Liver (tissue), 9 donors: ENCODE measurements around the gene DDOST. TPM values are rescaled to one million over a fixed set of nuclear protein-coding genes. Genes with fewer than 3 reads are reported as not detected.

Experiments
- DNase-seq: peaks from one replicate; pipeline ENCODE4 v3.0.0-alpha.2; 2017; ENCODE audit warnings: low spot score
- H3K27ac ChIP-seq, 2 donors: one replicate each; pipeline ENCODE4 v1.7.0; 2013; ENCODE audit warnings: inconsistent platforms in 2 of 2, low read length in 2 of 2, control low read depth in 1 of 2, low read depth in 1 of 2, mild to moderate bottlenecking in 1 of 2
- H3K27me3 ChIP-seq, 4 donors: one replicate each; pipeline versions ENCODE4 v1.6.1 to v1.7.0; 2013; ENCODE audit warnings: low read length in 3 of 4, inconsistent platforms in 1 of 4, mild to moderate bottlenecking in 1 of 4, moderate library complexity in 1 of 4; ENCODE audit not compliant: control insufficient read depth in 4 of 4, insufficient read depth in 4 of 4
- H3K36me3 ChIP-seq, 4 donors: one replicate each; pipeline versions ENCODE4 v1.6.1 to v1.7.0; 2013; ENCODE audit warnings: low read length in 3 of 4, mild to moderate bottlenecking in 3 of 4, low read depth in 1 of 4, moderate library complexity in 1 of 4; ENCODE audit not compliant: control insufficient read depth in 4 of 4, insufficient read depth in 3 of 4
- H3K4me1 ChIP-seq, 4 donors: one replicate each; pipeline versions ENCODE4 v1.6.1 to v1.7.0; 2013; ENCODE audit warnings: low read length in 3 of 4, mild to moderate bottlenecking in 3 of 4, moderate library complexity in 1 of 4; ENCODE audit not compliant: control insufficient read depth in 4 of 4, insufficient read depth in 4 of 4
- H3K4me3 ChIP-seq, 3 donors: one replicate each; pipeline versions ENCODE4 v1.6.1 to v1.7.0; 2013; ENCODE audit warnings: low read length in 3 of 3, control low read depth in 1 of 3, low read depth in 1 of 3, mild to moderate bottlenecking in 1 of 3
- H3K9ac ChIP-seq, 2 donors: one replicate each; pipeline ENCODE4 v1.7.0; 2013; ENCODE audit warnings: low read length in 2 of 2, mild to moderate bottlenecking in 2 of 2, moderate library complexity in 2 of 2, control low read depth in 1 of 2, low read depth in 1 of 2
- H3K9me3 ChIP-seq, 4 donors: one replicate each; pipeline versions ENCODE4 v1.6.1 to v1.7.0; 2013; ENCODE audit warnings: low read length in 3 of 4; ENCODE audit not compliant: control insufficient read depth in 4 of 4
- CTCF ChIP-seq: fragments of 150-350 bp; IDR thresholded peaks from 2 replicates; pipeline ENCODE4 v1.5.1; 2017; ENCODE audit warnings: improper control_type of control experiment, low read depth, low read length; ENCODE audit not compliant: missing input control
- EGR1 ChIP-seq, 2 donors: IDR thresholded peaks; 2 replicates each; pipeline ENCODE4 v1.6.1; 2016 to 2018; ENCODE audit warnings: antibody characterized with exemption in 2 of 2, low read depth in 2 of 2
- GABPA ChIP-seq, 2 donors: IDR thresholded peaks in 1 of 2; conservative IDR thresholded peaks in 1 of 2; 2 replicates each; pipeline ENCODE4 v1.6.1; 2016; ENCODE audit warnings: antibody characterized with exemption in 2 of 2, mild to moderate bottlenecking in 1 of 2, moderate library complexity in 1 of 2
- HNF4A ChIP-seq, 2 donors: conservative IDR thresholded peaks; 2 replicates each; pipeline ENCODE4 v1.6.1; 2016; ENCODE audit warnings: antibody characterized with exemption in 2 of 2, mild to moderate bottlenecking in 2 of 2
- JUND ChIP-seq, 2 donors: IDR thresholded peaks; 2 replicates each; pipeline ENCODE4 v1.6.1; 2016; ENCODE audit warnings: antibody characterized with exemption in 2 of 2
- NR2F2 ChIP-seq: IDR thresholded peaks from 2 replicates; pipeline ENCODE4 v1.6.1; 2016; ENCODE audit warnings: antibody characterized with exemption
- RAD21 ChIP-seq, 2 donors: IDR thresholded peaks; 2 replicates each; pipeline ENCODE4 v1.6.1; 2016; ENCODE audit warnings: antibody characterized with exemption in 2 of 2, mild to moderate bottlenecking in 2 of 2
- RXRA ChIP-seq, 2 donors: IDR thresholded peaks; 2 replicates each; pipeline ENCODE4 v1.6.1; 2017 to 2018; ENCODE audit warnings: antibody characterized with exemption in 2 of 2, mild to moderate bottlenecking in 1 of 2
- SP1 ChIP-seq: IDR thresholded peaks from 2 replicates; pipeline ENCODE4 v1.6.1; 2018; ENCODE audit warnings: antibody characterized with exemption, mild to moderate bottlenecking
- TAF1 ChIP-seq: conservative IDR thresholded peaks from 2 replicates; pipeline ENCODE4 v1.6.1; 2016; ENCODE audit warnings: antibody characterized with exemption, mild to moderate bottlenecking
- YY1 ChIP-seq: IDR thresholded peaks from 2 replicates; pipeline ENCODE4 v1.6.1; 2016; ENCODE audit warnings: antibody characterized with exemption, mild to moderate bottlenecking
- ZBTB33 ChIP-seq: IDR thresholded peaks from 2 replicates; pipeline ENCODE4 v1.6.1; 2016; ENCODE audit warnings: antibody characterized with exemption
- WGBS: extraction: QIAGEN DNeasy Blood & Tissue Kit; methylation state at CpG from one replicate; pipeline ENCODE4 v1.1.7; 2013; 5-methylcytosine and 5-hydroxymethylcytosine counted together
- polyA plus RNA-seq, 2 donors: library from polyadenylated mRNA; stranded (reverse) in 1 of 2; unstranded in 1 of 2; fragments of 200-250 nt in 1 of 2; fragments of >200 nt in 1 of 2; fragmentation: Nextera tagmentation in 1 of 2; extraction: Ambion mirVana in 1 of 2; gene quantifications; one replicate each; pipeline versions ENCODE4 v1.2.1 to v1.2.3, GENCODE V29; 2013 to 2015
- total RNA-seq, 2 donors: library from RNA; depleted of rRNA; stranded (reverse); fragments of >200 nt; gene quantifications; one replicate each; pipeline ENCODE4 v1.2.3, GENCODE V29; 2014
- TF ChIP-seq, protein P1 (sequence below): IDR thresholded peaks from 2 replicates; pipeline ENCODE4 v1.6.1; 2016; ENCODE audit warnings: antibody characterized with exemption
- TF ChIP-seq, protein P2 (sequence below): IDR thresholded peaks from 2 replicates; pipeline ENCODE4 v1.6.1; 2016; ENCODE audit warnings: antibody characterized with exemption
- donor health status: healthy.
- donor health status: healthy.
- donor health status: healthy.
- donor health status: healthy.
- donor health status: healthy.

The DDOST gene
- total and polyA plus RNA-seq, 4 donors: 70.2 to 193 (median 164) TPM

- no peak overlapping the region for H3K4me3 ChIP-seq
- 84% methylated on average over 12 of the region's 12 CpGs for WGBS
- no peaks in the 10 kb centered on the region for H3K27me3 ChIP-seq
- DNase-seq: no peak
- TF ChIP-seq JUND (IDR thresholded peaks at IDR 0.05) (no peak), YY1 (no peak), TAF1 (no peak), SP1 (no peak), NR2F2 (no peak), CTCF (no peak), GABPA (IDR thresholded peaks at IDR 0.05 in 1 of 2, conservative IDR thresholded peaks at IDR 0.05 in 1 of 2) (no peak), RAD21 (IDR thresholded peaks at IDR 0.05) (no peak), EGR1 (IDR thresholded peaks at IDR 0.05; ENCODE audit: low read depth in 2 of 2) (no peak), RXRA (IDR thresholded peaks at IDR 0.05) (no peak), HNF4A (conservative IDR thresholded peaks at IDR 0.05) (no peak), ZBTB33 (no peak)
- TF ChIP-seq, protein P1, sequence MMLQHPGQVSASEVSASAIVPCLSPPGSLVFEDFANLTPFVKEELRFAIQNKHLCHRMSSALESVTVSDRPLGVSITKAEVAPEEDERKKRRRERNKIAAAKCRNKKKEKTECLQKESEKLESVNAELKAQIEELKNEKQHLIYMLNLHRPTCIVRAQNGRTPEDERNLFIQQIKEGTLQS: no peak
- TF ChIP-seq, protein P2, sequence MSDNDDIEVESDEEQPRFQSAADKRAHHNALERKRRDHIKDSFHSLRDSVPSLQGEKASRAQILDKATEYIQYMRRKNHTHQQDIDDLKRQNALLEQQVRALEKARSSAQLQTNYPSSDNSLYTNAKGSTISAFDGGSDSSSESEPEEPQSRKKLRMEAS: no peak
- H3K36me3 ChIP-seq: peaks cover 19 to 60% (median 46%) of the 10 kb centered on the region in 4 donors
- H3K27ac ChIP-seq: no peak overlapping the region
- peaks cover 0 to 22% (median 17%) of the 10 kb centered on the region in 4 donors for H3K4me1 ChIP-seq
- H3K9me3 ChIP-seq: no peaks in the 10 kb centered on the region
- no peak overlapping the region for H3K9ac ChIP-seq
Measured at GRCh38 chr1:20657024-20657423, 4.1 kb downstream of the DDOST start.

GRCh38 chr1:20654104-20654690 is 7.0 kb downstream of the DDOST start:
- H3K27me3 ChIP-seq: no peaks in the 10 kb centered on the region
- no peak overlapping the region for H3K4me3 ChIP-seq
- peaks cover 0 to 1% (median under 1%) of the 10 kb centered on the region in 4 donors for H3K4me1 ChIP-seq
- peaks cover 19 to 83% (median 59%) of the 10 kb centered on the region in 4 donors for H3K36me3 ChIP-seq
- H3K27ac ChIP-seq: no peak overlapping the region
- TF ChIP-seq YY1 (no peak), ZBTB33 (no peak), RXRA (IDR thresholded peaks at IDR 0.05) (no peak)
- WGBS: 80% methylated on average over 20 of the region's 20 CpGs
- no peak for DNase-seq
- no peaks in the 10 kb centered on the region for H3K9me3 ChIP-seq
- no peak overlapping the region for H3K9ac ChIP-seq
